GM21360 (cell line): ENCODE measurements around the gene PPP3CA.
"Not testable (repeated sequence)": the region's sequence is repeated elsewhere in the genome, so short reads cannot be mapped to it uniquely, and the experiment has no call there.

Experiments
- ATAC-seq: cut with Tn5 transposase; IDR thresholded peaks from one replicate; pipeline ENCODE4 v1.9.1; 2021; ENCODE audit warnings: mild to moderate bottlenecking, moderate library complexity; ENCODE audit not compliant: unreplicated experiment

PPP3CA gene

GRCh38 chr4:101020956-101021355, 326.4 kb downstream of the PPP3CA start:
- peak; percentile 61 for ATAC-seq

DNA sequence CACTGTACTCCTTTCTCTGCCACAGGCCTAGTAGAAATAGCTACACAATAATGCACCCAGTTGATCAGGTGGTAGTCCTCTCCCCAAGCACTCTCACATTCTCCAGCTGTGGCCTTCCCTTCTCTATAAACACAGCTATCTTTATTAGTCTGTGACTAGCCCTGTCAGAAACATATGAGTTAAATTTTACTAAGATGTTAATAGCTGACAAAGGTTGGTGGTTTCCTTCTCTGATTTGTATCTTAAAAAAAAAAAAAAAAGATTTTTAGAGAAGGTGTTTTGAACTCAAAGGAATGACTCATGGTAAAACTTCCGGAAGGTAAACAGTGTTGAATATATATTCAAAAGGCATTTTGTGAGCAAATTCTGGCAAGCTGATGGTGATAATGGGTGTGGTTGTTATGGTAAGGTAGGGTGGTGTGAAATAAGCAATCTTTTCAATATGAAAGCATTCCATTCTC, 327.4 kb downstream of the PPP3CA start:
- ATAC-seq, result peak; percentile 39

DNA sequence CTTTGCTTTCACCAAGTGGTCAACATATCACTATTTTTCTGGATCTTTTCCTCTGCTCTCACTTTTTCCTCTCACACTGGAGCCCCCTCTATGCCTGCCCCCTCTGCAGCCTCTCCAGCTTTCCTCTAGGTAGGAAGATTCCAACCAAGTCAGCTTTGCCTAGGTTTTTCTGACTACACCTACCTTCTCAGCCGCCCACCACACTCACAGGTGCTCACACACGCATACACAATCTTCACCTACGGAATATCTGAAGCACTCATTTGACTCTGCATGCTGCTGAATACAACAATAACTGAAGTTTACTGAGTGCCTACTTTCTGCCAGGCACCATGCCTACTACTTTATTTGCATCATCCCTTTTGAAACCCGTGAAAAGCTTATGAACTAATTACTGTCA, 328.0 kb downstream of the PPP3CA start:
- no peak for ATAC-seq

- ATAC-seq, result peak; percentile 61
These were observed 328.5 kb downstream of the PPP3CA start for GRCh38 chr4:101018836-101019235.

GRCh38 chr4:101014417-101014816, 332.9 kb downstream of the PPP3CA start:
- ATAC-seq, result peak; percentile 47

DNA sequence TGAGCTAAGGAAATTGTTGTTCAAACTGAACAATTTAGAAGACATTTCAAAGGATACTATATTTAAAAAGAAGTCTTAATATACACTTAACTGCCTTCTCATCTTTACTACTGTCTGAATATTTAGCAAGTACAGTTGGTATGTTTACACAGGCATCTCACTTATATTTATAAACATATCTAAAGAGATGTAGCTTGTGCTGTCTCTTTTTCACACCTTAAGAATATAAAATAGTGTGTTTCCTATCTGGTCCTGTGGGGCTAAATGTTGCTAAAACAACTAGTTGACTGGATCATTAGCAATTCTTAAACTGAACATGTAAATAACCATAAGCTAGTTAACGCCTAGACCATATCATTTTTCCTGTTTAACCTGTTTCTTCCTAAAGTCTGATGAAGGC, 336.3 kb downstream of the PPP3CA start:
- ATAC-seq, result no peak

DNA sequence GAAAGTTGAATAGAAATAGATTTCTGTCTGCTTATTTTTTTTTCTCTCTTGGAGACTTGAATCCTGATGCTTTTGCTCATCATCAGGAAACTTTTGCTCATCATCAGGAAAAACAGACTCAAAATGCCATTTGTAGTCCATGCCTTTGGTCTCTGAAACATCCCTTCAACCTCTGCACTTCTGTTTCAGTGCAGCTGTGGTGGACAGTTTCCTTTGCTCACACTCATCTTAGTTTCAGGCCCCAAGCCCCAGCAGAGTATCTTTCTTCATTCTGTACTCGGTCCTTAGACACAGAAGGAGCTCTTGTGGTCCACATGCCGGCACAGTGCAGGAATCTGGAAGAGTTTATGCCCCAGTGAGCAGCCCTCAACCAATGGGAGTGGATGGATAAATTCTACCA, 337.9 kb downstream of the PPP3CA start:
- ATAC-seq, result peak; percentile 60

DNA sequence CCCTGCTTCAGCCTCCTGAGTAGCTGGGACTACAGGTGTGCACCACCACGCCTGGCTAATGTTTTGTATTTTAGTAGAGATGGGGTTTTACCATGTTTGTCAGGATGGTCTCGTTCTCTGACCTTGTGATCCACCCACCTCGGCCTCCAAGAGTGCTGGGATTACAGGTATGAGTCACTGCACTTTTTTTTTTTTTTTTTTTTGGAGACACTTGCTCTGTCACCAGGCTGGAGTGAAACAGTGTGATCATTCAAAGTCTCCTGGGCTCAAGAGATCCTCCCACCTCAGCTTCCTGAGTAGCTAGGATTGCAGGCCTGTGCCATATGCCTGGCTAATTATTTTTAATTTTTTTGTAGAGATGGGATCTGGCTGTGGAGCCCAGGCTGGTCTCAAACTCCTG, 338.8 kb downstream of the PPP3CA start:
- ATAC-seq, result no peak

DNA sequence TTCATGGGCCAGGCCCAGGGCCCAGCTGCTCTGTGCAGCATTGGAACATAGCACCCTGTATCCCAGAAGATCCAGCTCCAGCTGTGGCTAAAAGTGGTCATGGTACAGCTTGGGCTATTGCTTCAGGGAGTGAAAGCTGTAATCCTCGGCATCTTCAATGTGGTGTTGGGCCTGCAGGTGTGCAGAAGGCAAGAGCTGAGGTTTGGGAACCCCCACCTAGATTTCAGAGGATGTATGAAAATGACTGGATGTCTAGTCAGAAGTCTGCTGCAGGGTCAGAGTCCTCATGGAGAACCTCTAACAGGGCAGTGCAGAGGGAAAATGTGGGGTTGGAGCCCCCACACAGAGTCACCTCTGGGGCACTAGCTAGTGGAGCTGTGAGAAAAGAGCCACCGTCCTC, 341.7 kb downstream of the PPP3CA start:
- ATAC-seq, result no peak

GRCh38 chr4:101000496-101000895, 346.8 kb downstream of the PPP3CA start:
- ATAC-seq, result no peak

DNA sequence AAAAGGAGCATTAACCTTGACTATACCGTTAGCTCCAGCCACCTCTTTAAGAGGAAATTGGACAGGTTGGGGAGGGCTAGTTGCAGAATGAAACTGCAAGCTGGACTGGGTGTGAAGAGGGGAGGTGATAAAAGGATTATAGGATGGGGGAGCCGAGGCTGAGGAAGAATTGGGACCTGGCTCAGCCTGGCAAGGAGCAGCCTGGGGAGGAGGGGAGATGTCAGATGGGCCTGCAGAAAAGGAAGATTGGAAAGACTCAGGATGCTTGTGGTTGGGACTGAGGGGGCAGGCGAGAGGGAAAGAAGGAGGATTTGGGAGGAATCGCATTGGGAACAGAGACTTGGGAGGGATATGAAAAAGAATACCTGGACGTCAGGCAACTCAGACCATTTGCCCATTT, 351.7 kb downstream of the PPP3CA start:
- ATAC-seq, result no peak

DNA sequence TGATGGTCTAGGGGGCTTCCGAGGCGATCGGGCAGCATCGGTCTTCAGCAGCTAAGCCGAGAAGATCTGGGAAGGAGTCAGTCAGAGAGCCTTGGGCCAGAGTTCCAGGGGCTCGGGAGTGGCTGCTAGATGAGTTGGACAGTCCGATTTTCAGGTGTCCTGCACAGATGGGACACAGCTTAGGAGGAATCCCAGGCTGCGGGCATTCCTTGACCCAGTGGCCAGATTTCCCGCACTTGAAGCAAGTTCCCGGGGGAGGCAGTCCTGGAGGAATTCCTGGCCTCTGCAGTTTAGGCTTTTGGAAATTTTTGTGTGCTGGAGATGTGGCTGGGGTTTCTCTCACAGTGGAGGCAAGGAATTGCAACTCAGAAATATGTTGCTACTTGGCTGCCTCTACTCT, 352.3 kb downstream of the PPP3CA start:
- ATAC-seq, result not testable (repeated sequence)

DNA sequence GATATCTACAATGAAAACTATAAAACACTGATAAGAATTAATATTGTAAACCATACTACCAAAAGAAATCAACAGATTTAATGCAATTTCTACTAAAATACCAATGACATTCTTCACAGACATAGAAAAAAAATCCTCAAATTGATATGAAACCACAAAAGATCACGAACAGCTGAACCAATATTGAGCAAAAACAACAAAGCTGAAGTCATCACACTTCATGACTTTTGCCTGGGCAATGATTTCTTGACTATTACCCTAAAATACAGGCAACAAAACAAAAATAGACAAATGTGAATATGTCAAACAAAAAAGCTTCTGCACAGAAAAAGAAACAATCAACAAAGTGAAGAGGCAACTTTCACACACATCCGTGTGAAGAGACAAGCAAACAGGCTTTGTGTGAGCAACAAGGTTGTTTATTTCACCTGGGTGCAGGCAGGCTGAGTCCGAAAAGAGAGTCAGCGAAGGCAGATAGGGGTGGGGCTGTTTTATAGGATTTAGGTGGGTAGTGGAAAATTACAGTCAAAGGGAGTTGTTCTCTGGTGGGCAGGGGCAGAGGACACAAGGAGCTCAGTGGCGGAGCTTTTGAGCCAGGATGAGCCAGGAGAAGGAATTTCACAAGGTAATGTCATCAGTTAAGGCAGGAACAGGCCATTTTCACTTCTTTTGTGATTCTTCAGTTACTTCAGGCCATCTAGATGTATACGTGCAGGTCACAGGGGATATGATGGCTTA, 355.8 kb downstream of the PPP3CA start:
- ATAC-seq, result not testable (repeated sequence)

- no peak for ATAC-seq
These were observed 357.9 kb downstream of the PPP3CA start for GRCh38 chr4:100989401-100989800.

GRCh38 chr4:100988876-100989275, 358.4 kb downstream of the PPP3CA start:
- no peak for ATAC-seq

DNA sequence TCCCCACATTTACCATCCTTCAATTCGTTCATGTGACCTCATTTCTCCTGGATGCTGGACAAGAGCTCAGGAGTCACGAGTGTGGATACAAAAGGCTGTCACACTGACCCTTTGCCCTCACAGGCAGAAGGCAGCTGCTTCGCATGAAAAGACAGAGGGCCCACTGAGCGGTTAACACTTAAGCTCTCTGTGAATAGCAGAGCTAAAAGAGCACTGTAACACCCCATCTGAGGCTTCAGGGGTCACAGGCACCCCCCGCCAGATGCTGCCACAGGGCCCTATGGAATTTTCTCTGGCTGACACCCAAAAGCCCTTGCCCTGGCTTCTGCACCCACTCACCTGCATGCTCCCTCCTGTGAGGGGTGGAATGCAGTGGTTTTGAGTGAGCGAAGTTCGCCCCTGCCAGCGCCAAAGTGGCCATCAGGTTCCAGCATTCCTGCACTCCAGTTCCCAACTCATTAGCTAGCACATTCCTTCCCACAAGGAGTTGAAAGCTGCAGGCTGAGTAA, 360.9 kb downstream of the PPP3CA start:
- no peak for ATAC-seq

DNA sequence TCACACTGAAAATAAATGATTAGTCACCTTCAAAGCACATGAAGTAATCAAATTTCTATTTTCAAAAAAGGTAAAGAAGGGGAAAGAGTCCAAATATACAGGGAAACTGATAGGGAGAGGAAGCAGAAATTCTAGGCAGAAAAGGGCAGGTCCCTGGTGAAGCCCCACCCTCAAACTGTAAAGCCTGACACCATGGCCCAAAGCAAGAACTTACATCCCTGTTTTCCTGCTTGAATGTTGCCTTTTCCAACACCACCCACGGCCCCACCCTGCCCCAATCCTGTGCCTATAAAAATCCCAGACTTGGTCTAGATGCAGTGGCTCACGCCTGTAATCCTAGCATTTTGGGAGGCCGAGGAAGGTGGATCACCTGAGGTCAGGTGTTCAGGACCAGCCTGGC, 361.8 kb downstream of the PPP3CA start:
- no peak for ATAC-seq

- ATAC-seq, result no peak
These were observed 362.4 kb downstream of the PPP3CA start for GRCh38 chr4:100984901-100985300.

DNA sequence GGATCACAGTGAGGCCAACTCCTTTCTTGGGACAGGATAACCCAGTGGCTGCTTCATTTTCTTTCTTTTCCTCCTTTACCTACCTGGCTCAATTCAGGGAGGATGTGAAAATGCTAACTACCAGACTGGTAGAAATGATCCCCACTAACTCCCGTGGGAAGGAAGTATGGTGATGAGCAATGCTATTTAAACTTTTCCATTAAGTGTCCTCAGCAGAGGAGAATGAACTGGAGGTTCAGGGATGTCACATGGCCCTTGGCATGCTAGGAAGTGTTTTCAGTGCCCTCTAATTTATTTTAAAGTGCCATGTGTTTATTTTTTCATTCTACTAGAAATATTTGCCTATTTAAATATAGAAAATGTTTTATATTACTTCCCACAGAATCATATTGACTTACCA, 363.9 kb downstream of the PPP3CA start:
- ATAC-seq, result no peak

- ATAC-seq, result no peak
These were observed 365.0 kb downstream of the PPP3CA start for GRCh38 chr4:100982345-100982744.

DNA sequence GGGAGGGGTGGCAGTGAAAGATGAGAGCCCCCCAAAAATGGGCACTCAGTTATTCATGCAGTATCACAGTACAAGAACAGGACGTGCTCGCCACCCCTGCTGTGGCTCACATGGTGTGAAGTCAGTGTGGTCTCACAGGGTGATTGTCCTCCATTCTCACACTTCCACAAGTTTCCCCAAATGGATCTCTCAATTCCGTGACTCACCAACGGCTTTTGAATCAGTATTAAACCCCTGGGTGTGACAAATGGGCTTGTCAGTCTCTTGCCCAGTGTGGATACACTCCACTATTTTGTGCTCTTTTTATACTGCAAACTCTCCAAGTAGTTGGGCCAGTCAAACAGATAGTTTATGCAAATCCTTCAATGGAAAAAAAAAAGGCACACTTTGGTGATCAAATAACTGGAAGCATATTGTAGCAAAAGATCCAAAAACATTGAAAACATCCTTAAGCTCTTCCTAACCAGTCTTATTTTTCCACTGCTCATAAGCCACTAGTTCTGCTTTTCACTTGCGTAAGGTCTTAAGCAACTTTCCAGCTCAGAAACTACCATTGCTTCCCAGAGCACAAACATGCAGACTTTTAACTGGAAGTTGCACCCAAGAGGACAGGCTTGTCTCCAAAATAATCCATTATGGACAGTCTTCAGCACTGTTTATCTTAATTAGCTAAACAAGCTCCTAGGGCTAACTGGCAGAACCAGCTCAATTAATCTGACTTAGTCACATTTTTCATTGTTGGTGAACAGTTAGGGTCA, 365.7 kb downstream of the PPP3CA start:
- no peak for ATAC-seq

DNA sequence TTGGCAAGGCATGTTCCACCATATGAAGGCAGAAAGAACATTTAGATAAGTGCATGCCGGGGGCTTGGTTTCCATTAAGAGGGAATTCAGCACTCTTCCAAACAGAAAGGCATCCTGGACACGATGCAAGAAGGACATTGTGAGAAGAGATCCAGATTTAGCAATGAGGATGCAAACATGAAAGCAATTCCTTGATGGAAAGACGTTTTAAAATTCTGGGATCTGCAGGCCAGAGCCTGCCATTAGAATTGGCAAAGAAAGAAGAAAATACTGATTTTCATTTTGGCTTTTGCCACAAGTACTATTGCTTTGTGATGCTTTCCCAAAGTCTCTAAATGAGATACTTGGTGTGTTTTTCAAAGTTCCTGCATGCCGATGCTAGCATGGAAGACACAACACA, 367.6 kb downstream of the PPP3CA start:
- ATAC-seq, result no peak
